ENCODE results near the gene ZDHHC7. TPM values are rescaled to one million over a fixed set of nuclear protein-coding genes. Genes with fewer than 3 reads are reported as not detected.

The ZDHHC7 gene
- total RNA-seq, 2 experiments from 2014 or later: 39.8 to 44.6 TPM

- no peaks in the 10 kb centered on the region for H3K9me3 Mint-ChIP-seq
- no peak overlapping the region for H3K27ac ChIP-seq (ENCODE audit: low read depth in 1 of 2, low read length in 2 of 2)
- no peak for DNase-seq
- no peaks in the 10 kb centered on the region for H3K4me1 Mint-ChIP-seq (ENCODE audit: low read depth)
- H3K4me3 ChIP-seq (ENCODE audit: low read length): no peak overlapping the region
- ATAC-seq (ENCODE audit: poor library complexity): no peak
- no peaks in the 10 kb centered on the region for H3K36me3 ChIP-seq (ENCODE audit: insufficient read depth, low read length)
- intact Hi-C loops (cut with DNase I, micrococcal nuclease): loop anchor here in 1 of 2 experiments (5.0 kb wide), 1 partner anchor 158 kb away; no protein-coding TSS in a partner anchor
- H3K9me3 ChIP-seq (ENCODE audit: control insufficient read depth in 1 of 2, insufficient read depth in 1 of 2, low read length in 2 of 2): peaks cover 0 to 20% of the 10 kb centered on the region in 2 experiments
- peaks cover 8% of the 10 kb centered on the region for H3K4me1 ChIP-seq (ENCODE audit: insufficient read depth, low read length)
- H3K27ac Mint-ChIP-seq: no peak overlapping the region
- no peaks in the 10 kb centered on the region for H3K27me3 ChIP-seq (ENCODE audit: control insufficient read depth in 1 of 2, insufficient read depth in 2 of 2, low read length in 2 of 2)
- H3K36me3 Mint-ChIP-seq (ENCODE audit: low read depth): no peaks in the 10 kb centered on the region
- ChIA-PET CTCF (no interaction called here), POLR2A (no interaction called here)
- no peak for TF ChIP-seq CTCF (IDR thresholded peaks at IDR 0.05)
- no peaks in the 10 kb centered on the region for H3K27me3 Mint-ChIP-seq
- no peak overlapping the region for H3K4me3 Mint-ChIP-seq
These were observed 81.7 kb downstream of the ZDHHC7 start for GRCh38 chr16:84929421-84930297.

GRCh38 chr16:84928679-84929420 is 82.5 kb downstream of the ZDHHC7 start:
- ATAC-seq (ENCODE audit: poor library complexity) (no peak), DNase-seq (no peak)
- Mint-ChIP-seq H3K4me1 (ENCODE audit: low read depth) (no peaks in the 10 kb centered on the region), H3K27me3 (no peaks in the 10 kb centered on the region), H3K27ac (no peak overlapping the region), H3K9me3 (no peaks in the 10 kb centered on the region), H3K4me3 (no peak overlapping the region), H3K36me3 (ENCODE audit: low read depth) (no peaks in the 10 kb centered on the region)
- Histone ChIP-seq H3K4me3 (ENCODE audit: low read length) (no peak overlapping the region), H3K27ac (ENCODE audit: low read depth in 1 of 2, low read length in 2 of 2) (no peak overlapping the region), H3K9me3 (ENCODE audit: control insufficient read depth in 1 of 2, insufficient read depth in 1 of 2, low read length in 2 of 2) (peaks cover 0 to 20% of the 10 kb centered on the region in 2 experiments), H3K4me1 (ENCODE audit: insufficient read depth, low read length) (peaks cover 8% of the 10 kb centered on the region), H3K27me3 (ENCODE audit: control insufficient read depth in 1 of 2, insufficient read depth in 2 of 2, low read length in 2 of 2) (no peaks in the 10 kb centered on the region), H3K36me3 (ENCODE audit: insufficient read depth, low read length) (no peaks in the 10 kb centered on the region)
- ChIA-PET CTCF (no interaction called here), POLR2A (no interaction called here)
- no peak for TF ChIP-seq CTCF (IDR thresholded peaks at IDR 0.05)
- intact Hi-C loops (cut with DNase I, micrococcal nuclease): loop anchor here in 1 of 2 experiments (5.0 kb wide), 1 partner anchor 158 kb away; no protein-coding TSS in a partner anchor

- no peak for TF ChIP-seq CTCF (IDR thresholded peaks at IDR 0.05)
- Histone ChIP-seq H3K36me3 (ENCODE audit: insufficient read depth, low read length) (no peaks in the 10 kb centered on the region), H3K4me1 (ENCODE audit: insufficient read depth, low read length) (peaks cover 8% of the 10 kb centered on the region), H3K27me3 (ENCODE audit: control insufficient read depth in 1 of 2, insufficient read depth in 2 of 2, low read length in 2 of 2) (no peaks in the 10 kb centered on the region), H3K27ac (ENCODE audit: low read depth in 1 of 2, low read length in 2 of 2) (no peak overlapping the region), H3K4me3 (ENCODE audit: low read length) (no peak overlapping the region), H3K9me3 (ENCODE audit: control insufficient read depth in 1 of 2, insufficient read depth in 1 of 2, low read length in 2 of 2) (peaks cover 0 to 20% of the 10 kb centered on the region in 2 experiments)
- CTCF ChIA-PET: no interaction called here
- intact Hi-C loops (cut with DNase I, micrococcal nuclease): loop anchor here in 1 of 2 experiments (5.0 kb wide), 1 partner anchor 159 kb away; no protein-coding TSS in a partner anchor
- POLR2A ChIA-PET: no interaction called here
- no peaks in the 10 kb centered on the region for H3K9me3 Mint-ChIP-seq
- no peaks in the 10 kb centered on the region for H3K36me3 Mint-ChIP-seq (ENCODE audit: low read depth)
- no peak overlapping the region for H3K27ac Mint-ChIP-seq
- no peaks in the 10 kb centered on the region for H3K4me1 Mint-ChIP-seq (ENCODE audit: low read depth)
- ATAC-seq (ENCODE audit: poor library complexity) (no peak), DNase-seq (no peak)
- H3K4me3 Mint-ChIP-seq: no peak overlapping the region
- H3K27me3 Mint-ChIP-seq: no peaks in the 10 kb centered on the region
These were observed 83.4 kb downstream of the ZDHHC7 start for GRCh38 chr16:84927621-84928591.

Measured in CD4-positive, alpha-beta T cell (primary cell).